Effector memory CD8-positive, alpha-beta T cell (primary cell): Measurements from ENCODE around the gene MAFB.

Experiments used
- ATAC-seq: fragments of 150-1000 bp; cut with Tn5 transposase; replicated peaks from 2 replicates; pipeline ENCODE4 v1.10.0; 2021; ENCODE audit warnings: mild to moderate bottlenecking, moderate library complexity
- DNase-seq, 3 experiments: peaks; one replicate each; pipeline ENCODE4 v3.0.0; 2021
- H3K27ac Mint-ChIP-seq, 2 donors: one replicate each; pipeline ENCODE4 v1.8.0; 2022; ENCODE audit warnings: mild to moderate bottlenecking in 2 of 2, mixed read lengths in 2 of 2, moderate library complexity in 2 of 2
- H3K27me3 Mint-ChIP-seq, 2 donors: one replicate each; pipeline ENCODE4 v1.8.0; 2022; ENCODE audit warnings: mixed read lengths in 2 of 2
- H3K36me3 Mint-ChIP-seq: one replicate; pipeline ENCODE4 v1.8.0; 2022; ENCODE audit warnings: mild to moderate bottlenecking, moderate library complexity, mixed read lengths; ENCODE audit not compliant: insufficient read depth
- H3K4me1 Mint-ChIP-seq, 2 donors: one replicate each; pipeline ENCODE4 v1.8.0; 2022; ENCODE audit warnings: low read depth in 2 of 2, mixed read lengths in 2 of 2
- H3K4me3 Mint-ChIP-seq, 2 donors: one replicate each; pipeline ENCODE4 v1.8.0; 2022; ENCODE audit warnings: mild to moderate bottlenecking in 2 of 2, mixed read lengths in 2 of 2, moderate library complexity in 2 of 2
- H3K9me3 Mint-ChIP-seq, 2 donors: one replicate each; pipeline ENCODE4 v1.8.0; 2022; ENCODE audit warnings: mixed read lengths in 2 of 2

MAFB gene

DNA sequence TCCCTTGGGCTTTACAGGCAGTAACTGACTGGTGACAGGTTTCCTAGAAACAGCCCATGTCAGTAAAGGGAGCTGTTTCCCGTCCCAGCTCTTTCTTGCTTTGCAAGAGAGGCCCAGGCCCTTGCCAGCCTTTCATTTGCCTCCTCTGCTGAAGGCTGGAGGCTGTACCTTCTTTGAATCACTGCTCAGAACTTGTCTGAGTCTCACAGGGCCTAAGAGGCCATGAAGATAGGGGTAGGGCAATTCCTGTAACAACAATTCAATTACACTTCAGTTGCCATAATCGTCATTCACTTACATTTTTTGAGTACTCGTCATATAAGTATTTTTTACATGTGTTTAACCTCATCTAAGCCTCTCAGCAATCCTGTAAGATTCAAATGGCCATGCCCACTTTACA, 25.9 kb upstream of the MAFB start:
- Mint-ChIP-seq H3K4me3 (no peak overlapping the region), H3K27me3 (peaks cover 38 to 73% of the 10 kb centered on the region in 2 donors), H3K27ac (no peak overlapping the region), H3K9me3 (no peaks in the 10 kb centered on the region), H3K36me3 (peaks cover 6% of the 10 kb centered on the region), H3K4me1 (no peaks in the 10 kb centered on the region)
- DNase-seq (no peak), ATAC-seq (no peak)

DNA sequence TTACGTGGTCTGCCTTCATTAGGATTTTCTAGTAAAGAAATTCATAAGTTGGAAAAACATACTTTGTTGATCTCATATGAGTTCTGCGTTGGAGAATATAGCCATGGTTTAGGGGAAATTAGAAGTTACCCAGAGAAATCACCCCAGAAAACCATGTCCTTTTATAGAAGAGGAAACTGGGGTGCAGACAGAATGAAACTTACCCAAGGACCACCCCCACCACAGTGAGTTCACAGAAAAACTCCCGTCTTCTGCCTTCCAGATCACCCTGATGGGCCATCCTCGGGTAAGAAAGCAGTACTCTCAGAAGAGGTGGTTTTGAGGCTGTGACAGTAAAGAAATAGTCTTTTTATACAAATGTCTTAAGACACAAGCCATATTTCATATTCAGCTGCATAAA, 25.1 kb upstream of the MAFB start:
- Mint-ChIP-seq H3K27ac (no peak overlapping the region), H3K4me1 (no peaks in the 10 kb centered on the region)
- ATAC-seq, result no peak

DNA sequence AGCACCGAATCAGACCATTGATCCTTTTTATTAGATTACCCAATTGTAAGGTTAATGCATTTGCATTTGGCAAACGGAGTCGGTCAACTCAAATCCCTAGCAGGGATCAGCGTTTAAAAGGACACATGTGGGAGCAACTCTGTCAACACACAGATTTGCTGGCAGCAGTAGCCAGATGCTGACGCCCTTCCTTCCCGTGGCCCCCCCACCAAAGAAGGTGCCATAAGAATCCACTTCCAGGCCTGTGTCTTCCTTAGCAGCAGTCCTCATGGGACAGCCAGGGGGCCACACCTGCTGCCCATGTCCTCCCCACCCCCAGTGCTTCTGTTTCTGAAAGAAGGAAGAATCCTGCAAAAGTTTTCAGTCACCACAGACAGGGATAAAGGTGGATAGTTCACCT, 24.5 kb upstream of the MAFB start:
- DNase-seq (no peak), ATAC-seq (no peak)
- no peak overlapping the region for H3K4me3 Mint-ChIP-seq
- H3K27me3 Mint-ChIP-seq, result peaks cover 33 to 63% of the 10 kb centered on the region in 2 donors
- H3K4me1 Mint-ChIP-seq, result no peaks in the 10 kb centered on the region
- H3K36me3 Mint-ChIP-seq, result peaks cover 6% of the 10 kb centered on the region
- no peaks in the 10 kb centered on the region for H3K9me3 Mint-ChIP-seq
- no peak overlapping the region for H3K27ac Mint-ChIP-seq

More for the DNA sequence above, 25.1 kb upstream of the MAFB start:
- peaks cover 36 to 69% of the 10 kb centered on the region in 2 donors for H3K27me3 Mint-ChIP-seq
- no peak overlapping the region for H3K4me3 Mint-ChIP-seq
- no peak for DNase-seq
- H3K36me3 Mint-ChIP-seq, result peaks cover 6% of the 10 kb centered on the region
- H3K9me3 Mint-ChIP-seq, result no peaks in the 10 kb centered on the region

DNA sequence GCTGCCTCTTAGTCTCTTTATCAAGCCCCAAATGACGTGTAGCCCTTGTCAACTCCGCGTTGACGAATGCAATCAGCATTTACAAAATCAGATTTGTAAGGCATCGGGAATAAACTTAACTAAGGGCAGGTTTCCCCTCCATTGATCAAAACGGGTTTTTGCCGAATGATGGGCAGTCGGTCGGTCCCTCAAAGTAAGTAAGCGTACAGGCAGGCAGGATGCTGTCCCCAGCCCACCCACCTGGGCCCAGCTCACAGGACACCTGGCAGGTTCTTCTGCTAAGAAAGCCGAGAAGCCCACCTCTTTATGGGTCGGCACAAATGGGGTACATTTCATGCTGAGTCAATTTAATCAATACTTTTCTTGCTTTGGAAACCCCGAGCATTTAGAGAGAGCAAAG, 22.0 kb upstream of the MAFB start:
- Mint-ChIP-seq H3K27ac (no peak overlapping the region), H3K27me3 (peaks cover 15 to 40% of the 10 kb centered on the region in 2 donors), H3K36me3 (peaks cover 3% of the 10 kb centered on the region), H3K9me3 (no peaks in the 10 kb centered on the region), H3K4me3 (no peak overlapping the region), H3K4me1 (peaks cover 0 to 2% of the 10 kb centered on the region in 2 donors)
- no peak for DNase-seq
- no peak for ATAC-seq

DNA sequence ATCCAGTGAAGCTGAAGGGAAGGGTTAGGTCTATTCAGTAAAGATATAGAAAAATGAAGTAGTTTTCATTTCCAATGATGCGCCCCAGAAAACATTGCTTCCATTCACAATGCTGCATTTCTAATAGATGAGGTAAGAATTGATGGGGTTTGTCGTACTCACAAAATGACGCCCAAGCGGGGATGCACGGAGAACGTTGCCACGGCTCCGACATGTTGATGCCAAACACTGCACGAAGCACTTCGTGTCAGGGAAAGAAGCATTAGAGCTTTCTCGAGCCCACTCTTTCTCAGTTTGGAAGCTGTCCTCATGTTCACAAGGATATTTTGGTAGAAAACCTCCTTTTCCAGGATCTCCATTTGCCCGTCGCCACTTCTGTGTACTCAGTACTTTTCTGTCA, 21.6 kb upstream of the MAFB start:
- peaks cover 0 to 2% of the 10 kb centered on the region in 2 donors for H3K4me1 Mint-ChIP-seq
- H3K27ac Mint-ChIP-seq, result no peak overlapping the region
- DNase-seq (no peak), ATAC-seq (no peak)
- peaks cover 3% of the 10 kb centered on the region for H3K36me3 Mint-ChIP-seq
- no peaks in the 10 kb centered on the region for H3K9me3 Mint-ChIP-seq
- no peak overlapping the region for H3K4me3 Mint-ChIP-seq
- H3K27me3 Mint-ChIP-seq, result peaks cover 15 to 35% of the 10 kb centered on the region in 2 donors

DNA sequence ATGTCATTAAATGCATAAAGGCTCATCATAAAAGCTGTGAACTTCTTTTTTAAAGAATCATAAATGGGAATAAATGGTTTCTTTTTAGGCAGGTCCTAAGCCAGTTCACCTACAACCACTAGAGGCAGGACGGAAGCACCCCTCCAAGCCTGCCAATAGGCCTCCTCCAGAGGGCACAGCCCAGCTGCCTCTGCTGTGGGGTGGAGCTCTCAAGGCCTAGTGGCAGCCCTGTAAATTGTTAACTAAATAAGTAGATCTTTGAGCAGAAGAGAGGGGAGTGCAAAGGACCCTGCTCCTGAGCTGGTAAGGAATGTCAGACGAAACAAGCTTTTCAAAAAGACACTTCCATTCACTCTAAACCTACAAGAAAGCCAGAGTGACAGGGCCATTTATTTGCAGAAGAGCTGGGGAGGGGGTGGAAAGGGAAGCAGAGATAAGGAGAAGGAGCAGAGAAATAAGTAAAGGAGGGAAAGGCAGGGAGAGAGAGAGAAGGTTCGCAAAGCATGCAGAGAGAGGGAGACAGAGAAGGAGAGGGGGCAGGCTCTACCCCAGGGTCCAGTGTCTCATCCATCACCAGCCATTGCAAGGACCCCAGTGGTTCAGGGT, 18.0 kb upstream of the MAFB start:
- DNase-seq, result no peak
- H3K4me3 Mint-ChIP-seq, result no peak overlapping the region
- H3K27ac Mint-ChIP-seq, result no peak overlapping the region
- H3K4me1 Mint-ChIP-seq, result peaks cover 0 to 2% of the 10 kb centered on the region in 2 donors
- no peak for ATAC-seq
- peaks cover 18 to 24% of the 10 kb centered on the region in 2 donors for H3K27me3 Mint-ChIP-seq
- H3K9me3 Mint-ChIP-seq, result no peaks in the 10 kb centered on the region
- no peaks in the 10 kb centered on the region for H3K36me3 Mint-ChIP-seq

DNA sequence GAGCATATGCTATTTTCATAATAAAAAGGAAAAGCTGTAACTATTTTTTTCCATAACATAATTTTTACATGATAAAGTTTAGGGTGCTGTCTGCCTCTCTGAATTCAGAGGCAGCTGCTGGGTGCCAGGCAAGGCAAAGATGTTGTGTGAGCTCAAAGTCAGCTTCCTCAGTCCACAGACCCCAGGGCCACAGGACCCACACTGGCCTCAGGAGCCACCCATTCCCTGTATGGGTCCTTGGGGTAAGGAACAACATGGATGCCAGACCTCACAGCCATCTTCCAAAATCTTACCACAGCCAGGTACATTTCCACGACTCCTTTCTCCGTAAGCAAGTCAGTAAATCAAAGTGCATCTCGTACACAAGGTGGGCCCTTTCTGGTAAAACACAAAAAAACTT, 16.4 kb upstream of the MAFB start:
- Mint-ChIP-seq H3K4me1 (peaks cover 0 to 2% of the 10 kb centered on the region in 2 donors), H3K9me3 (no peaks in the 10 kb centered on the region), H3K36me3 (no peaks in the 10 kb centered on the region), H3K27me3 (peaks cover 16 to 23% of the 10 kb centered on the region in 2 donors), H3K27ac (no peak overlapping the region), H3K4me3 (no peak overlapping the region)
- ATAC-seq, result no peak
- no peak for DNase-seq

DNA sequence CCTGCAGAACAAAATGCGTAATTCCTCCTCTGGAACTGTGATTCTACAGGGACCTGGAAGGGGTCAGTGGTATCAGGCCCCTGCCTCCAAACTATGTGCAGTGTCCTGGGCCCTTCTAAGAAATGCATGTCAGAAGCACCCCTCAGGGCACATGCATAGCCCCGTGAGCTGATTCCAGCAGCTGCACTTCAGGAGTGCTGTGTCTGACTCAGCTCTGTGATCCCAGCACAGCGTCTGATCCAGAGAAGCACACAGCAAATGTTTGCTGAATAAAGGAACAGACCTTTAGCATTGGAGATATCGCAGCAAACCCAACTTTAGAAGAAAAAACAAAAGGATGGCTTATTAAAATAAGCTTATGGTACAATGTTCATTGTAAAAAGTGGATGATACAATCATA, 15.8 kb upstream of the MAFB start:
- ATAC-seq, result no peak

DNA sequence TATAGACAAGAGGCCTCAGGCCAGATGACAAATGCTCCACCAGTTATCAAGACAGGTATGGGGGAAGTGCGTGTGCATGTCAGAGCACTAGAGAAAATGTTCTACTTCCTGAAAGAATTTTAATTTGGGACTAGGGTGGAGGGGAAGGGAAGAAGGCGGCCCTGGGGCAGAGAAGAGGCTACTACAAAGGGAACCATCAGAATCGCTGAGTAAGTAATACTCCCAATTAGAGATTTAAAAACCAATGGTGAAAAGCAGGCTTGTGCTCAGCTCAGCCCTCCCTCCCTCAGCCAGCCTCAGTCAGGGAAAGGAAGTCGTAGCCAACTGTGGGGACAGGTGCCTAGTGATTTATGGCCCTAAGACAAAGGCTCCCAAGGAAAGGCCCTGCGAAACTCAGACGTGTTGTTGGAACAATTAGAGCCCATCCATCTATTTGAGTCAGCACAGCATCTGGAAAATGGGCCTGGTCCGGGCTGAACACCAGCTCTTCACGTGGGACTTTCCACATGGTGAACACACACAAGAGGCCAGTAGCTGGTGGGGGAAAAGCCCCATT, 15.0 kb upstream of the MAFB start:
- H3K36me3 Mint-ChIP-seq, result no peaks in the 10 kb centered on the region
- peaks cover 21 to 30% of the 10 kb centered on the region in 2 donors for H3K27me3 Mint-ChIP-seq
- DNase-seq, result no peak
- no peak for ATAC-seq
- H3K4me1 Mint-ChIP-seq, result peaks cover 0 to 2% of the 10 kb centered on the region in 2 donors
- no peak overlapping the region for H3K27ac Mint-ChIP-seq
- H3K4me3 Mint-ChIP-seq, result no peak overlapping the region
- H3K9me3 Mint-ChIP-seq, result no peaks in the 10 kb centered on the region

More for the DNA sequence above, 15.8 kb upstream of the MAFB start:
- H3K36me3 Mint-ChIP-seq, result no peaks in the 10 kb centered on the region
- no peak overlapping the region for H3K4me3 Mint-ChIP-seq
- no peak overlapping the region for H3K27ac Mint-ChIP-seq
- no peaks in the 10 kb centered on the region for H3K9me3 Mint-ChIP-seq
- H3K27me3 Mint-ChIP-seq, result peaks cover 21 to 29% of the 10 kb centered on the region in 2 donors
- no peak for DNase-seq
- H3K4me1 Mint-ChIP-seq, result peaks cover 0 to 2% of the 10 kb centered on the region in 2 donors

DNA sequence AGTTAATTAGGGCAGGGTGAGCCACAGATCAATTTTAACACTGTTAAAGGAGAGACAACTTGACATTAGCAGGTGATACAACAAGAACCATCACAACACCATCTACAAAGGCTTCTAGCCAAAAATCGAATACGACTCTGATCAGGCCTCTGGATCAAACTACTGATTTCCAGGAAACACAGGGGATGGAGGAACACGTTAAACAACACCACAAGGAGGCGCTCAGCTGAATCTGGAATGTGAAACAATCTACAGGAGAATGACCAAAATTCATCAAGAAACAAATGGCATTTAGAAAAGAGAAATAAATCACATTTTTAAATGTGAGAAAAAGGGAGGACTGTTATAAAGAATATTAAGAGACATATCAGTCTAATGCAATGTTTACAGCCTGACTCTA, 13.5 kb upstream of the MAFB start:
- peaks cover 31 to 37% of the 10 kb centered on the region in 2 donors for H3K27me3 Mint-ChIP-seq
- ATAC-seq (no peak), DNase-seq (no peak)
- peaks cover 0 to 2% of the 10 kb centered on the region in 2 donors for H3K4me1 Mint-ChIP-seq
- H3K4me3 Mint-ChIP-seq, result no peak overlapping the region
- no peaks in the 10 kb centered on the region for H3K36me3 Mint-ChIP-seq
- no peaks in the 10 kb centered on the region for H3K9me3 Mint-ChIP-seq
- H3K27ac Mint-ChIP-seq, result no peak overlapping the region

DNA sequence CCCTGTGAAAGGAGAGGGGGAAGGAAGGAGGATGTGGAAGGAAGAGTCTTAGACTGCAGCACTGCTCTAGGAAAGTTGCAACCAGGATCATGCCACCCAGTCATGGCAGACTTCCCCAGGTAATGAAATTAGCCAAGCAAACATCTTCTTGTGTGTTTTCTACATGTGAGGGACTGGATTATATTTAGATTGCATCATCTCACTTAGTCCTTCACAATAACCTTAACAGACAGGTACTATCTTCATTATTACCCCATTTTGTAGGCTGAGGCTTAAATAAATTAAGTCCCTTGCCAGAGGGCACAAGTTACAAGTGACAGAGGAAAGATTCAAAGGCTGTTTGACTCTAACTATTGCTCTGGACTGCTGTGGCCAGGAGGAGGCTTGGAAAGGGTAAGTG, 9.7 kb upstream of the MAFB start:
- Mint-ChIP-seq H3K4me3 (no peak overlapping the region), H3K27ac (no peak overlapping the region), H3K36me3 (no peaks in the 10 kb centered on the region), H3K27me3 (peaks cover 58 to 71% of the 10 kb centered on the region in 2 donors), H3K4me1 (peaks cover 0 to 3% of the 10 kb centered on the region in 2 donors), H3K9me3 (no peaks in the 10 kb centered on the region)
- no peak for DNase-seq
- no peak for ATAC-seq

DNA sequence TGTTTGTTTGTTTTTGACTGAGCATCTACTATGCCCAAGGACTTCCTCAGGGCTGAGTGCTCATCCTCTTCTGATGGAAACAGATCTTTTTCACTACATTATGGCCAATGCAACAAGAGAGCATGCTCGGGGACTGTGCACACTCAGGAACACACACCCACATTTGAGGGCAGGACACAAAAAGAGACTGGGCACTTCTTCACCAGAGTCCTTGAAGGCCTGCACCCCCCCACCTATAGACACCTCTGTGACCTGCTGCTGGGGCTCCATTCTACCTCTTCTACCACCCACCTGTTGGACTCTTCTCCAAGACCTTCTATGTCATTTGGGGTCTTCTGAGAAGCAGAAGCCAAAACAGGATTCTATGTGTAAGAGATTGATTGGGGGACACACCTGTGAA, 9.2 kb upstream of the MAFB start:
- H3K4me3 Mint-ChIP-seq, result no peak overlapping the region
- no peak for ATAC-seq

DNA sequence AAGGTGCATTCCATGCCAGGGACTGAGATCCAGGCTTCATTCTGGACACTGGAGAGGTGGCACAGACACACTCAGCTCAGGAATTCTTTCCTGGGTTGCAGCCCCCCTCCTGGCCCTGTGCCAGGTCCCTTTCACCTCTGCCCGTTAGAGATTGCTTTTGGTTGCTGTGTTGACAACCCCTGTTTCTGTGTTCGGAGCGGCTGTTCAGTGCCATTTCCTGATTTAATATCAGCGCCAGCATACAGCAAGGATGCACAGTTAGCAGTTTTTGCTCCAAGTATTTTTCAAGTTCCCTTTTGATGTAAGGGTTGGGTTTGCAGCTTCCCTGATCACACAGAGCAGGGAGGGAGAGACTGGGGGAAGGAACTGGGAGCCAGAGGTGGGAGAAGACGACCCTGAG, 8.5 kb upstream of the MAFB start:
- Mint-ChIP-seq H3K4me3 (no peak overlapping the region), H3K36me3 (no peaks in the 10 kb centered on the region), H3K9me3 (no peaks in the 10 kb centered on the region), H3K4me1 (peaks cover 2 to 3% of the 10 kb centered on the region in 2 donors), H3K27ac (no peak overlapping the region), H3K27me3 (peaks cover 59 to 71% of the 10 kb centered on the region in 2 donors)
- DNase-seq (no peak), ATAC-seq (no peak)

More for the DNA sequence above, 9.2 kb upstream of the MAFB start:
- H3K27ac Mint-ChIP-seq, result no peak overlapping the region
- H3K27me3 Mint-ChIP-seq, result peaks cover 59 to 71% of the 10 kb centered on the region in 2 donors
- peaks cover 0 to 3% of the 10 kb centered on the region in 2 donors for H3K4me1 Mint-ChIP-seq
- H3K36me3 Mint-ChIP-seq, result no peaks in the 10 kb centered on the region
- H3K9me3 Mint-ChIP-seq, result no peaks in the 10 kb centered on the region
- no peak for DNase-seq

DNA sequence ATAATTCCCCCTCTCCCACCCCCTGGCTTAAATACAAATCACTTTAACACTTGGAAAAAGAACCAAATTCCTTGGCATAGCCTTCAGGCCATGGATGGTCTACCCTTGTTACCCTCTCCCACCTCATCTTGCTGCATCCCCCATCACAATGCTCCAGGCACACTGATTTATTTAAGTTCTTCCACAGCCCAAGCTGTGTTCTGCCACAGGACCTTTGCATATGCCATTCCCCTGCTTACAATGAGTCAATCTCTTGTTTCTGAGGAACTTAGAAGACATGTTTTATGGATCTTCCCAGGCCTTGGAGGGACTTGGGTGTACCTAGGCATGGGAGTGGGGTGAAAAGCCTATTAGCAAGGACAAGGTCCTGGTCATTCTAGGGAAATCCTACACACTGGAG, 6.2 kb upstream of the MAFB start:
- peaks cover 3% of the 10 kb centered on the region for H3K36me3 Mint-ChIP-seq
- no peak overlapping the region for H3K4me3 Mint-ChIP-seq
- DNase-seq (no peak), ATAC-seq (no peak)
- peaks cover 72 to 84% of the 10 kb centered on the region in 2 donors for H3K27me3 Mint-ChIP-seq
- peaks cover 4 to 11% of the 10 kb centered on the region in 2 donors for H3K4me1 Mint-ChIP-seq
- no peak overlapping the region for H3K27ac Mint-ChIP-seq
- H3K9me3 Mint-ChIP-seq, result no peaks in the 10 kb centered on the region
